CD4-positive, alpha-beta T cell treated with Interleukin-2 at 100 ng/mL for 4 hours (primary cell): Measurements from ENCODE around the gene P2RY8.
"Not testable (repeated sequence)": the region's sequence is repeated elsewhere in the genome, so short reads cannot be mapped to it uniquely, and the experiment has no call there.

Source experiments
- DNase-seq: peaks from one replicate; pipeline ENCODE4 v3.0.0-alpha.2; 2020; ENCODE audit warnings: low spot score

The P2RY8 gene

DNA sequence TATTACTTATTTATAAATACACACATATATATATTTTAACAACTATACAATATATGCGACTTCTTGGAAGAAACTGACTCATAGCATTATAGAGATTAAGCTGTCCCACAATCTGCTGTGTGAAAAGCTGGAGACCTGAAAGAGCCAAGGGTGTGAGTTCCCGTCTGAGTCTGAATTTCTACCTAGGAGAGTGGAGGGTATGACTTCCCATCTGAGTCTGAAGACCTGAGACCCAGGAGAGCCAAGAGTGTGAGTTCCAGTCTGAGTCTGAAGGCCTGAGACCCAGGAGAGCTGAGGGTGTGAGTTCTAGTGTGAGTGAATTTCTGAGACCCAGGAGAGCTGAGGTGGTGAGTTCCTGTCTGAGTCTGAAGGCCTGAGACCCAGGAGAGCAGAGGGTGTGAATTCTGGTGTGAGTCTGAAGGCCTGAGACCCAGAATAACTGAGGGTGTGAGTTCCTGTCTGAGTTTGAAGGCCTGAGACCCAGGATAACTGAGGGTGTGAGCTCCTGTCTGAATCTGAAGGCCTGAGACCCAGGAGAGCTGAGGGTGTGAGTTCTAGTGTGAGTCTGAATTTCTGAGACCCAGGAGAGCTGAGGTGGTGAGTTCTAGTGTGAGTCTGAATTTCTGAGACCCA is 8.9 kb upstream of the P2RY8 start:
- DNase-seq = no peak

DNA sequence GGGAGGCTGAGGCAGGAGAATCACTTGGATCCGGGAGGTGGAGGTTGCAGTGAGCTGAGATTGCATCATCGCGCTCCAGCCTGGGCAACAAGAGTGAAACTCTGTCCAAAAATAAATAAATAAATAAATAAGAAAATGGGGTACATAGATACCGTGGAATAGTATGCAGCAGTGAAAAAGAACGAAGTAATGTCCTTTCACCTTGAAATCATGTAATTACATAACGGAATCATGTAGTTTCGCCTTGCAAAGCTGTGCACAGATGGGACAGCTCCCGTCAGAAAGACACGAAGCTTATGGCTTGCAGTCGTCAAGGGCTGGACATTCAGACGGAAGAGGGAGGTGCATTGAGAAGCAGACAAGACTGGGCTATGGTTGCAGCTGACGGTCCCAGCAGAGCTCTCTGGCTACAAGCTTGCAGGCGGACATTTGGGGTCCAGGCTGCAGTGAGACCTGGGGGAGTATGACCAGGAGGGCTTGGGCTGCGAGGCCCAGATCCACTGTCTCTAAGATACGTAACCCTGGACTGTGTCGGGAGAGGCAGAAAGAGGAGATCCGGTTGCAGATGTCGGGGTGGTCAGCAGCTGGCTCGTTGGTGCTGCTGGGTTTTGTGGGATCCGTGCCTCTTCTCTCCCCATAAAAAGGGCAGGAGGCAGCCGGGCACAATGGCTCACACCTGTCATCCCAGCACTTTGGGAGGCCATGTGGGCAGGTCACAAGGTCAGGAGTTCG is 6.2 kb upstream of the P2RY8 start:
- no peak for DNase-seq

- not testable (repeated sequence) for DNase-seq
Observed at GRCh38 chrX:1539146-1539545, 2.2 kb upstream of the P2RY8 start.

DNA sequence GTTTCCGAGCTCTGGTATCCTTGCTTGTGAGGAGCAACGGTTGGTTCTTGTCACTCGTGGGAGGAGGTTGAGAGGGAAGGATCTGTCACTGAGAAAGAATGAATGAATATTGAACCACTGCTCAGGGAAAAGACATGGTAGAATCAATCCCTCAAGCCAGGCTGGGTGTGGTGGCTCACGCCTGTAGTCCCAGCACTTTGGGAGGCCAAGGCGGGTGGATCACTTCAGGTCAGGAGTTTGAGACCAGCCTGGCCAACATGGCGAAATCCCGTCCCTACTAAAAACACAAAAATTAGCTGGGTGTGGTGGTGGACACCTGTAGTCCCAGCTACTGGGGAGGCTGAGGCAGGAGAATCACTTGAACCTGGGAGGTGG is 718 bp upstream of the P2RY8 start:
- DNase-seq = not testable (repeated sequence)

GRCh38 chrX:1536712-1537030 is 314 bp downstream of the P2RY8 start:
- no peak for DNase-seq

GRCh38 chrX:1535241-1536041 is 1.5 kb downstream of the P2RY8 start:
- DNase-seq = peak; percentile 40

DNA sequence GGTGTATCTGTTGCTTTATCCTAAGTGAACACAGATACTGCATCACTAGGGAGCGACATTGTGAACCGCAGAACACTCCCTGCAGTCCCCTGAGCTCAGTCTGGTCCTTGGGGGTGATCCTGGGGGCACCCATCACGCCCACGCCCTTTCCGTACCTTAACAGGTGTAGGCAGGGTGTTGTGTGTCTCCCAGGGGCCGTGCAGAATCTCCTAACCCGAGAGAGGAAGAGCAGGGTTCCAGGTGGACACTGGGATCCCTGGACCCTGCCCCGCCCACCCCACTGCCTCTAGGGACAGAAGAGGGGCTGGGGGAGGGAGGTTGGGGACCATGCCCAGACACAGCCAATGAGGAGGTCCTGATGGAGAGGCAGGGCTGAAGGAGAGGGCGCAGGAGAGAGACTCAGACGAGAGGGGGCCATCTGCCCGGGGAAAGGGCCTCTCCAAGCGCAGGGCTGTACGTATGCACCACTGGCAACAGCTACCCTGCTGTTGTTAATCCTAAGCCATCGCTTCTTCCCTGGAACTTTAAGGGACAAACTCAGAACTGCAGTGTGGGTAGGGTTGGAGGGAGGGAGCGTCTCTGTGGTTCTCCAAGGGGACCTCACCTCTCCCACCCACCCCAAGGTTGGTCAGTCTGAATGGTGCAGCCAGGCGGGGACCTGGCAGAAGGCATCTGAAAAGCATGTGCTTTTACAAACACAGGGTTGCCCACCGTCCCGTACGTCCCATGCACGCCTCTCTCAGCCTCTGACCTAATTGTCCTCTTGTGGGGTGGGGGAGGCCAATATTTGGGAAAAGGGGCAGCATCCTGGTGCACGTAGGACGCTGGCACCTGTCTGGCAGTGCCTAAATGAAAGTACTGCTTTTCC is 2.5 kb downstream of the P2RY8 start:
- DNase-seq = peak; percentile 27

- DNase-seq = no peak
Observed at GRCh38 chrX:1533058-1533457, 3.9 kb downstream of the P2RY8 start.

- DNase-seq = no peak
Observed at GRCh38 chrX:1531096-1531890, 5.7 kb downstream of the P2RY8 start.

- no peak for DNase-seq
Observed at GRCh38 chrX:1529756-1530155, 7.2 kb downstream of the P2RY8 start.

GRCh38 chrX:1529328-1529727 is 7.7 kb downstream of the P2RY8 start:
- no peak for DNase-seq

DNA sequence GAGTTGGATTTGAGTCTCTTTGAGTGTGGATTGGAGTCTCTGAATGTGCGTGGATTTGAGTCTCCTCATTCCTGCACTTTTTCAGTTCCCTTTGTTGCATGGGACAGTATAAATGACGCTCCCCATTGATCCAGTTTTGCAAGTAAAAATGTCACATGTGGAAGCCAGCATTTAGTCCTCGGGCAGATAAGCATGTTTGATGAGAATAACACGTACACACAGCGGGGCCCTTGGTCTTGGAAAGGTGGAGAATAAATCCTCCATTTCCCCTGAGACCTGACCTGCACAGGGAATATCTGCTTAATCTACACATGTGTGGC is 8.1 kb downstream of the P2RY8 start:
- no peak for DNase-seq

DNA sequence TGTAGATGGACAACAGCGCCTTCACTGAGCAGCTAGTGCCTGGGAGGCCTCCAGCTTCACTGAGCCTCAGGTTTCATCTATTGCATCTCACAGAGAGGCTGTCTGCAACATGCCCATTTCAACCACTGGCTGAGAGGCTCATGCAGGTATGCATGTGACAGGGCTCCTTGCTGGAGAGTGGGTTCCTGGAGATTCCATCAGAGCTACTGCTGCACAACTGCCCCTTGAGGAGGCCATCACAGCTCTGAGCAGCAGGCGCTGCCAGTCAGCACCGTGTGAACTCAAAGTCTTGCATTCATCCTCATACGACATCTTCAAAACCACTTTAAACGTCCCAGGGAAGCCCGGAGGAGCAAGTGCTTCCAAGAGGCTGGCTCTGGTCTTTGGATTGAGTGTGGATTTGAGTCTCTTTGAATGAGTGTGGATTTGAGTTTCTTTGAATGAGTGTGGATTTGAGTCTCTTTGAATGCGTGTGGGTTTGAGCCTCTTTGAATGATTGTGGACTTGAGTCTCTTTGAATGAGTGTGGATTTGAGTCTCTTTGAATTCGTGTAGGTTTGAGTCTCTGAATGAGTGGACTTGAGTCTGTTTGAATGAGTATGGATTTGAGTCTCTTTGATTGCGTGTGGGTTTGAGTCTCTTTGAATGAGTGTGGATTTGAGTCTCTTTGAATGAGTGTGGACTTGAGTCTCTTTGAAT is 8.7 kb downstream of the P2RY8 start:
- DNase-seq = no peak

- no peak for DNase-seq
Observed at GRCh38 chrX:1527457-1527856, 9.5 kb downstream of the P2RY8 start.

GRCh38 chrX:1526565-1526964 is 10.4 kb downstream of the P2RY8 start:
- no peak for DNase-seq

DNA sequence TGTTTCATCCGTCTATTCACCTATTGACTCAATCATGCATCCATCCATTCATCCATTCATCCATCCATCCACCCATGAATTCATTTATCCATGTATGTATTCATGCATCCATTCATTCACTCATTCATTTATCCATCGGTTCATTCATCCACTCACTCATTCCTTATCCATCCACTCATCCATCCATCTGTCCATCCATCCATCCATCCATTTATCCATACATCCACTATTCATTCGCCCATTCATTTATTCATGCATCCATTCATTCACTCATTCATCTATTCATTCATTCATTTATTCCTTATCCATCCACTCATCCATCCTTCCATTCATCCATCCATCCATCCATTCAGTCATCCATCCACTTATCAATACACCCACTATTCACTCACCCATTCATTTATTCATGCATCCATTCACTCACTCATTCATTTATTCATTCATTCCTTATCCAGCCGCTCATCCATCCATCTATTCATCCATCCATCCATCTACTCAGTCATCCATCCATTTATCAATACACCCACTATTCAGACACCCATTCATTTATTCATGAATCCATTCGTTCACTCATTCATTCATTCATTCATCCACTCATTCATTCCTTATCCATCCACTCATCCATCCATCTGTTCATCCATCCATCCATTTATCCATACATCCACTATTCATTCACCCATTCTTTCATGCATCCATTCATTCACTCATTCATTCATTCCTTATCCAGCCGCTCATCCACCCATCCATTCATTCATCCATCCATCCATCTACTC is 11.2 kb downstream of the P2RY8 start:
- DNase-seq = no peak

DNA sequence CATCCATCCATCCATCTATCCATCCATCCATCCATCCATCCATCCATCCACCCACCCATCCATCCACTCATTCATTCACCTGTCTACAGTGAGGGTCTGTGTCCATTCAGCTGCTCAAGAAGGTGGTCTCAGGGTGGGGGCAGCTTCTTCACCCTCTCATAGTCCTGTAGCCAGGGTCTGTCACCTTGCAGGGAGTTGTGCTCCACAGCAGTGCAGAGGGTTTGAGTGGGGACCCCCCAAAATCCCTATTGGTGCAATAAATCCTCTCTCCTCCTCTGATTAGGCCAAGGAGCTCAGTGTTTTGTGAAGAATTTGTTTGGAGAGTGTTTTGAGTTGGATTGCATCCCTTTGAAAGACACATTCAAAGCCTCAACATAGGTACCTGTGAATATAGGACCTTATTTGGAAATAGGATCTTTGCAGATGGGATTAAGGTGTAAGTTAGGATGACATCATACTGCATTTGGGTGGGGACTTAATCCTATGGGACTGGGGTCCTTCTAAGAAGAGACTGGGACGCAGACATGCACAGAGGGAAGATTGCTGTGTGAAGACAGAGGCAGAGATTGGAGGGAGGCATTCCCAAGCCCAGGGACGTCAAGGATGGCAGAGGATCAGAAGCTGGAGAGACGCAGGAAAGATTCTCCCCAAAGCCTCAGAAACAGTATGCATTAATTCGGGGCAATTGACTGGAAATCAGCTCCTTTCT is 12.0 kb downstream of the P2RY8 start:
- DNase-seq = no peak

- DNase-seq = not testable (repeated sequence)
Observed at GRCh38 chrX:1522905-1523304, 14.1 kb downstream of the P2RY8 start.

GRCh38 chrX:1521459-1521956 is 15.5 kb downstream of the P2RY8 start:
- DNase-seq = peak; percentile 75
